HG03342 (cell line): Measurements from ENCODE around the gene ZNF683.

Source experiments
- ATAC-seq: cut with Tn5 transposase; IDR thresholded peaks from one replicate; pipeline ENCODE4 v1.9.1; 2021; ENCODE audit warnings: mild to moderate bottlenecking, moderate library complexity; ENCODE audit not compliant: unreplicated experiment

ZNF683 gene

GRCh38 chr1:26359981-26360806 lies 12.4 kb downstream of the ZNF683 start:
- no peak for ATAC-seq

GRCh38 chr1:26358411-26359384 lies 13.9 kb downstream of the ZNF683 start:
- ATAC-seq = no peak

GRCh38 chr1:26357121-26357602 lies 15.4 kb downstream of the ZNF683 start:
- ATAC-seq = no peak

- no peak for ATAC-seq
Measured at GRCh38 chr1:26356106-26356505, 16.4 kb downstream of the ZNF683 start.

GRCh38 chr1:26354972-26355371 lies 17.6 kb downstream of the ZNF683 start:
- ATAC-seq = no peak

- ATAC-seq = no peak
Measured at GRCh38 chr1:26353976-26354820, 18.4 kb downstream of the ZNF683 start, which contains the start of gene CRYBG2. TSS of gene CRYBG2 (minus strand) at chr1:26354130. CDS start at chr1:26346657, 7,473 bp downstream.

GRCh38 chr1:26353210-26353859 lies 19.2 kb downstream of the ZNF683 start:
- no peak for ATAC-seq

GRCh38 chr1:26352338-26352679 lies 20.2 kb downstream of the ZNF683 start:
- no peak for ATAC-seq

- no peak for ATAC-seq
Measured at GRCh38 chr1:26351590-26352337, 20.8 kb downstream of the ZNF683 start.

GRCh38 chr1:26350701-26351589 lies 21.6 kb downstream of the ZNF683 start:
- ATAC-seq = no peak

GRCh38 chr1:26350343-26350700 lies 22.2 kb downstream of the ZNF683 start:
- no peak for ATAC-seq

GRCh38 chr1:26349877-26350244 lies 22.7 kb downstream of the ZNF683 start:
- ATAC-seq = no peak

GRCh38 chr1:26349188-26349876 lies 23.2 kb downstream of the ZNF683 start:
- no peak for ATAC-seq

GRCh38 chr1:26346274-26347033 lies 26.1 kb downstream of the ZNF683 start:
- ATAC-seq = no peak

- ATAC-seq = no peak
Measured at GRCh38 chr1:26345718-26346117, 26.8 kb downstream of the ZNF683 start.

- no peak for ATAC-seq
Measured at GRCh38 chr1:26344147-26344920, 28.2 kb downstream of the ZNF683 start.
